Neutrophil (primary cell): ENCODE data around the gene MDGA2.

Experiments used
- H3K27ac ChIP-seq: fragments of 200-600 bp; sonication (generic); 2 replicates; pipeline ENCODE4 v1.5.1; 2016; ENCODE audit warnings: mild to moderate bottlenecking, moderate library complexity
- H3K27me3 ChIP-seq: fragments of 200-600 bp; sonication (generic); 2 replicates; pipeline ENCODE4 v1.6.0; 2016; ENCODE audit warnings: mild to moderate bottlenecking
- H3K36me3 ChIP-seq: fragments of 200-600 bp; sonication (generic); 2 replicates; pipeline ENCODE4 v1.5.1; 2017
- H3K4me1 ChIP-seq, 2 experiments: fragments of 200-600 bp in 1 of 2; sonication (generic) in 1 of 2; 1 replicate in 1 of 2; 2 replicates in 1 of 2; pipeline versions ENCODE4 v1.5.1 to v1.6.1; 2013 to 2016; ENCODE audit warnings: low read depth in 1 of 2, low read length in 1 of 2, mild to moderate bottlenecking in 1 of 2, moderate library complexity in 1 of 2; ENCODE audit not compliant: control insufficient read depth in 1 of 2, insufficient read depth in 1 of 2
- H3K4me3 ChIP-seq, 2 experiments: fragments of 200-600 bp in 1 of 2; sonication (generic) in 1 of 2; 1 replicate in 1 of 2; 2 replicates in 1 of 2; pipeline ENCODE4 v1.5.1; 2013 to 2016; ENCODE audit warnings: low read depth in 1 of 2, low read length in 1 of 2, mild to moderate bottlenecking in 1 of 2, moderate library complexity in 1 of 2
- H3K9me3 ChIP-seq: fragments of 200-600 bp; sonication (generic); 2 replicates; pipeline ENCODE4 v1.5.1; 2016
- CTCF ChIP-seq: fragments of 200-600 bp; sonication (generic); IDR thresholded peaks from 2 replicates; pipeline ENCODE4 v1.5.1; 2016; ENCODE audit warnings: antibody characterized with exemption

MDGA2 gene

GRCh38 chr14:47120645-47121044 lies 554.8 kb downstream of the MDGA2 start:
- TF ChIP-seq CTCF, result no peak
- no peaks in the 10 kb centered on the region for H3K4me1 ChIP-seq

GRCh38 chr14:47103771-47104170 lies 571.6 kb downstream of the MDGA2 start:
- no peaks in the 10 kb centered on the region for H3K4me1 ChIP-seq
- no peak overlapping the region for H3K4me3 ChIP-seq
- no peaks in the 10 kb centered on the region for H3K36me3 ChIP-seq
- no peaks in the 10 kb centered on the region for H3K27me3 ChIP-seq
- no peak overlapping the region for H3K27ac ChIP-seq
- H3K9me3 ChIP-seq, result no peaks in the 10 kb centered on the region
- no peak for TF ChIP-seq CTCF

More at GRCh38 chr14:47120645-47121044, 554.8 kb downstream of the MDGA2 start:
- Histone ChIP-seq H3K27ac (no peak overlapping the region), H3K27me3 (no peaks in the 10 kb centered on the region), H3K9me3 (no peaks in the 10 kb centered on the region), H3K4me3 (no peak overlapping the region), H3K36me3 (no peaks in the 10 kb centered on the region)

GRCh38 chr14:47102472-47102871 lies 572.9 kb downstream of the MDGA2 start:
- H3K4me1 ChIP-seq, result no peaks in the 10 kb centered on the region
- H3K9me3 ChIP-seq, result no peaks in the 10 kb centered on the region
- TF ChIP-seq CTCF, result no peak
- H3K27ac ChIP-seq, result no peak overlapping the region
- no peak overlapping the region for H3K4me3 ChIP-seq
- H3K27me3 ChIP-seq, result no peaks in the 10 kb centered on the region
- H3K36me3 ChIP-seq, result no peaks in the 10 kb centered on the region

GRCh38 chr14:47085678-47086077 lies 589.7 kb downstream of the MDGA2 start:
- no peaks in the 10 kb centered on the region for H3K4me1 ChIP-seq
- TF ChIP-seq CTCF, result no peak
- H3K27ac ChIP-seq, result no peak overlapping the region
- H3K36me3 ChIP-seq, result no peaks in the 10 kb centered on the region
- H3K27me3 ChIP-seq, result no peaks in the 10 kb centered on the region
- no peaks in the 10 kb centered on the region for H3K9me3 ChIP-seq
- no peak overlapping the region for H3K4me3 ChIP-seq

GRCh38 chr14:47065326-47065725 lies 610.1 kb downstream of the MDGA2 start:
- H3K27me3 ChIP-seq, result no peaks in the 10 kb centered on the region
- H3K4me1 ChIP-seq, result no peaks in the 10 kb centered on the region
- TF ChIP-seq CTCF, result no peak
- H3K36me3 ChIP-seq, result no peaks in the 10 kb centered on the region
- H3K9me3 ChIP-seq, result no peaks in the 10 kb centered on the region
- no peak overlapping the region for H3K27ac ChIP-seq
- H3K4me3 ChIP-seq, result no peak overlapping the region

- no peaks in the 10 kb centered on the region for H3K9me3 ChIP-seq
- H3K27ac ChIP-seq, result no peak overlapping the region
- no peaks in the 10 kb centered on the region for H3K27me3 ChIP-seq
- no peaks in the 10 kb centered on the region for H3K36me3 ChIP-seq
- TF ChIP-seq CTCF, result no peak
- no peaks in the 10 kb centered on the region for H3K4me1 ChIP-seq
- H3K4me3 ChIP-seq, result no peak overlapping the region
Measured at GRCh38 chr14:47060050-47060449, 615.4 kb downstream of the MDGA2 start.
